GM21360 (cell line): ENCODE measurements around the gene NLGN4X.

ENCODE experiments used
- ATAC-seq: cut with Tn5 transposase; IDR thresholded peaks from one replicate; pipeline ENCODE4 v1.9.1; 2021; ENCODE audit warnings: mild to moderate bottlenecking, moderate library complexity; ENCODE audit not compliant: unreplicated experiment

Gene NLGN4X

GRCh38 chrX:6159468-6159867, 69.2 kb downstream of the NLGN4X start:
- ATAC-seq: no peak

- ATAC-seq: no peak
These were observed 76.7 kb downstream of the NLGN4X start for GRCh38 chrX:6151971-6152370.

GRCh38 chrX:6149060-6149872, 79.4 kb downstream of the NLGN4X start:
- ATAC-seq: no peak

- ATAC-seq: no peak
These were observed 94.4 kb downstream of the NLGN4X start for GRCh38 chrX:6134255-6134654.

- no peak for ATAC-seq
These were observed 95.7 kb downstream of the NLGN4X start for GRCh38 chrX:6132970-6133369.

- no peak for ATAC-seq
These were observed 97.4 kb downstream of the NLGN4X start for GRCh38 chrX:6131287-6131686.

GRCh38 chrX:6129195-6129594, 99.5 kb downstream of the NLGN4X start:
- ATAC-seq: no peak

GRCh38 chrX:6120329-6120728, 108.3 kb downstream of the NLGN4X start:
- ATAC-seq: no peak

- ATAC-seq: no peak
These were observed 133.2 kb downstream of the NLGN4X start for GRCh38 chrX:6095469-6095868.

- ATAC-seq: no peak
These were observed 154.1 kb downstream of the NLGN4X start for GRCh38 chrX:6074532-6074931.

- ATAC-seq: no peak
These were observed 156.9 kb downstream of the NLGN4X start for GRCh38 chrX:6071731-6072130.

- no peak for ATAC-seq
These were observed 161.1 kb downstream of the NLGN4X start for GRCh38 chrX:6067600-6067999.

GRCh38 chrX:6053141-6053540, 175.5 kb downstream of the NLGN4X start:
- ATAC-seq: no peak

GRCh38 chrX:6052111-6052745, 176.4 kb downstream of the NLGN4X start:
- no peak for ATAC-seq

GRCh38 chrX:6049132-6049531, 179.5 kb downstream of the NLGN4X start:
- ATAC-seq: no peak

GRCh38 chrX:6041630-6042029, 187.0 kb downstream of the NLGN4X start:
- no peak for ATAC-seq

GRCh38 chrX:6029014-6029413, 199.7 kb downstream of the NLGN4X start:
- ATAC-seq: no peak

- ATAC-seq: no peak
These were observed 201.7 kb downstream of the NLGN4X start for GRCh38 chrX:6026980-6027379.

- no peak for ATAC-seq
These were observed 202.2 kb downstream of the NLGN4X start for GRCh38 chrX:6026429-6026828.

- no peak for ATAC-seq
These were observed 204.5 kb downstream of the NLGN4X start for GRCh38 chrX:6024204-6024603.

- peak; percentile 60 for ATAC-seq
These were observed 207.2 kb downstream of the NLGN4X start for GRCh38 chrX:6021316-6022091.

GRCh38 chrX:6019076-6019475, 209.6 kb downstream of the NLGN4X start:
- ATAC-seq: no peak
